ENCODE results near the gene FPGT. TPM values are rescaled to one million over a fixed set of nuclear protein-coding genes. Genes with fewer than 3 reads are reported as not detected.
"Not testable (repeated sequence)": the region's sequence is repeated elsewhere in the genome, so short reads cannot be mapped to it uniquely, and the experiment has no call there.

The FPGT gene
- total RNA-seq, 2 donors from 2014 or later, result 8.9 to 10.9 TPM

DNA sequence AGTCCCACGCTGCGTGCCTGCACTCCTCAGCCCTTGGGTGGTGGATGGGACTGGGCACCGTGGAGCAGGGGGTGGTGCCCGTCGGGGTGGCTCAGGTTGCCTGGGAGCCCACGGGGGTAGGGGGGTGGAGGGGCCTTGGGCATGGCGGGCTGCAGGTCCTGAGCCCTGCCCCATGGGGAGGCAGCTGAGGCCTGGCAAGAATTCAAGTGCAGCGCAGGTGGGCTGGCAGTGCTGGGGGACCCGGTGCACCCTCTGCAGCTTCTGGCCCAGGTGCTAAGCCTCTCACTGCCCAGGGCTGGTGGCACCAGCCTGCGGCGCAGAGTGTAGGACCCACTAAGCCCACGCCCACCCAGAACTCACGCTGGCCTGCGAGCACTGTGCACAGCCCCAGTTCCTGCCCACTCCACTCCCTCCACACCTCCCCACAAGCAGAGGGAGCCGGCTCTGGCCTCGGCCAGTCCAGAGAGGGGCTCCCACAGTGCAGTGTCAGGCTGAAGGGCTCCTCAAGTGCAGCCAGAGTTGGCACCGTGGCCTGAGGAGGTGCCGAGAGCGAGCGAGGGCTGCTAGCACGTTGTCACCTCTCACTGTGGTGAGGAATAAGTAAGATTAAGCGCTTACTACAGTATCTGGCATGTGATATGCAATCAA is 50.0 kb downstream of the FPGT start:
- intact Hi-C loops (cut with DNase I), result no loop called here
- H3K27ac ChIP-seq, result no peak overlapping the region
- no peaks in the 10 kb centered on the region for H3K27me3 ChIP-seq (replicated peaks; ENCODE audit: insufficient read depth)
- TF ChIP-seq CTCF (IDR thresholded peaks at IDR 0.05) (no peak), POLR2AphosphoS5 (IDR thresholded peaks at IDR 0.05) (no peak), POLR2A (IDR thresholded peaks at IDR 0.05) (no peak)
- 97% methylated on average over 14 of the region's 22 CpGs for WGBS
- H3K9me3 ChIP-seq, result no peaks in the 10 kb centered on the region
- H3K4me3 ChIP-seq, result no peak overlapping the region
- H3K36me3 ChIP-seq, result no peaks in the 10 kb centered on the region
- DNase-seq (ENCODE audit: low spot score), result no peak
- H3K4me1 ChIP-seq (replicated peaks), result no peaks in the 10 kb centered on the region

DNA sequence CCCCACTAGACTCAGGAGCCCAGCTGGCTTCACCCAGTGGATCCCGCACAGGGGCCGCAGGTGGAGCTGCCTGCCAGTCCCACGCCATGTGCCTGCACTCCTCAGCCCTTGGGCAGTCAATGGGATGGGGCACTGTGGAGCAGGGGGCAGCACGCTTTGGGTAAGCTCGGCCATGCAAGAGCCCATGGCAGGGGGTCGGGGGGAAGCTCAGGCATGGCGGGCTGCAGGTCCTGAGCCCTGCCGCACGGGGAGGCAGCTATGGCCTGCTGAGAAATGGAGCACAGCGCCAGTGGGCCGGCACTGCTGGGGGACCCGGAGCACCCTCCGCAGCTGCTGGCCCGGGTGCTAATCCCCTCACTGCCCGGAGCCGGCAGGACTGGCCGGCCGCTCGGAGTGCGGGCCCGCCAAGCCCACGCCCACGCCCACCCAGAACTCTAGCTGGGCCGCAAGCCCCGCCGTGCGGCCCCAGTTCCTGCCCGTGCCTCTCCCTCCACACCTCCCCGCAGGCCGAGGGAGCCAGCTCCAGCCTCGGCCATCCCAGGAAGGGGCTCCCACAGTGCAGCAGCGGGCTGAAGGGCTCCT is 55.3 kb downstream of the FPGT start:
- H3K4me1 ChIP-seq (replicated peaks); H3K9me3 ChIP-seq; H3K27ac ChIP-seq; H3K4me3 ChIP-seq; DNase-seq (ENCODE audit: low spot score); H3K27me3 ChIP-seq (replicated peaks; ENCODE audit: insufficient read depth); H3K36me3 ChIP-seq; intact Hi-C loops (cut with DNase I): not testable (repeated sequence)
- 93% methylated on average over 30 of the region's 32 CpGs for WGBS

Other genes with a start within 250 kb of the FPGT start
- 1 to 10 TPM in 1 of 2 donors, under 1 TPM in 1; 0.68 to 5.7 TPM for gene LRRIQ3, start 66 bp upstream of the FPGT start, total RNA-seq
- not detected for gene TNNI3K, start 37.1 kb downstream of the FPGT start, total RNA-seq